ENCODE data around the gene GRM4.

GRCh38 chr6:34103321-34103720, 42.6 kb downstream of the GRM4 start:
- TF ChIP-seq CTCF (conservative IDR thresholded peaks at IDR 0.05; ENCODE audit: low read depth, low read length) (no peak), EZH2 (IDR thresholded peaks at IDR 0.05; ENCODE audit: low read length, unreplicated experiment) (no peak), EZH2phosphoT487 (IDR thresholded peaks at IDR 0.05; ENCODE audit: borderline replicate concordance, low read length) (no peak)
